ENCODE results near the gene KCP.

The KCP gene

DNA sequence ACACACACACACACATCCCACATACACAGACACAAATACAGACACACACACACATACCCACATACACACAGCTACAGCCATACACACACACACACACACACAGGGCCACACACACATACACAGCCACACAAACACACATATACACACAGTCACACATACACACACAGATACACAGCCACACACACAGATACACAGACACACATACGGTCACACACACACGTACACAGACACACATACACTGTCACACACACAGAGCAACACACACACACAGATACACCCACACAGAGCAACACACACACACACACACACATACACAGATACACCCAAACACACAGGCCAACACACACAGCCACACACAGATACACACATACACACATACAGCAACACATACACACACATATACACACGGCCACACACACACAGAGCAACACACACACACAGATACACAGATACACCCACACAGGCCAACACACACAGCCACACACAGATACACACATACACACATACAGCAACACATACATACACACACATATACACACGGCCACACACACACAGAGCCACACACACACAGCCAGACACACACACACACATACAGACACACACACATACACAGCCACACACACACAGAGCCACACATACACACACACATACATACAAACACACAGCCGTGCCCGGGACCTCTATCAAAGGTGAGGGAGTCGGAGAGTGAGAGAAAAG lies 22.3 kb downstream of the KCP start:
- TF ChIP-seq, protein P1, sequence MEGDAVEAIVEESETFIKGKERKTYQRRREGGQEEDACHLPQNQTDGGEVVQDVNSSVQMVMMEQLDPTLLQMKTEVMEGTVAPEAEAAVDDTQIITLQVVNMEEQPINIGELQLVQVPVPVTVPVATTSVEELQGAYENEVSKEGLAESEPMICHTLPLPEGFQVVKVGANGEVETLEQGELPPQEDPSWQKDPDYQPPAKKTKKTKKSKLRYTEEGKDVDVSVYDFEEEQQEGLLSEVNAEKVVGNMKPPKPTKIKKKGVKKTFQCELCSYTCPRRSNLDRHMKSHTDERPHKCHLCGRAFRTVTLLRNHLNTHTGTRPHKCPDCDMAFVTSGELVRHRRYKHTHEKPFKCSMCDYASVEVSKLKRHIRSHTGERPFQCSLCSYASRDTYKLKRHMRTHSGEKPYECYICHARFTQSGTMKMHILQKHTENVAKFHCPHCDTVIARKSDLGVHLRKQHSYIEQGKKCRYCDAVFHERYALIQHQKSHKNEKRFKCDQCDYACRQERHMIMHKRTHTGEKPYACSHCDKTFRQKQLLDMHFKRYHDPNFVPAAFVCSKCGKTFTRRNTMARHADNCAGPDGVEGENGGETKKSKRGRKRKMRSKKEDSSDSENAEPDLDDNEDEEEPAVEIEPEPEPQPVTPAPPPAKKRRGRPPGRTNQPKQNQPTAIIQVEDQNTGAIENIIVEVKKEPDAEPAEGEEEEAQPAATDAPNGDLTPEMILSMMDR (IDR thresholded peaks at IDR 0.05; ENCODE audit: poor library complexity, severe bottlenecking) = no peak
- peak; percentile 4 for DNase-seq (ENCODE audit: low spot score)

DNA sequence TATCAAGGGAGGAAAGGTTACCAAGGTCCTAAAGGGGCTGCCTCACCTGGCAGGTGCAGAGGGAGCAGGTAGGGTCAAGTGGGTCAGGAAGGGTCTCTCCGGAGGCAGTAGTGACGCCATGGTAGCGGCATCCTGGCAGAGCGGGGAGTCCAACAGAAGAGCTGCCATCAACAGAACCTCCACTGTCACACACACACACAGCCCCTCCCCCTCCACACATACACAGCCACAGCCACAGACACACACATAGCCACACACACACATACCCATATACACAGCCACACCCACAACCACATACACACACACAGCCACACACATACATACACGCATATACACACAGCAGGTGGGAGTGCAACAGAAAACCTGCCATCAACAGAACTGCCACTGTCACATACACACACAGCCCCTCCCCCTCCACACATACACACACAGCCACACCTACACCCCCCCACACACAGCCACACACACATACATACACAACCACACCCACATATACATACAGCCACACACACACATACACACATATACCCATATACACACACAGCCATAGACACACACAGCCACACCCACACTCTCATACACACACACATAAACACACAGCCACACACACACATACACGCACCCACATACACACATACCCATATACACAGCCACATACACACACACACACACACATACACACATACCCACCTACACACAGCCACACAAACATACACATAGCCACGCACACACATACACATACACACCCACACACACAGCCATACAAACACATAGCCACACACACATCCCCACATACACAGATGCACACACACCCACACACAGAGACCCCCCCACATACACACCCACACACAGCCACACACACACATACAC lies 23.1 kb downstream of the KCP start:
- Histone ChIP-seq H3K4me3 (ENCODE audit: severe bottlenecking) (no peak overlapping the region), H3K27ac (ENCODE audit: poor library complexity, severe bottlenecking) (no peak overlapping the region), H3K36me3 (ENCODE audit: low read depth) (no peaks in the 10 kb centered on the region), H3K4me1 (ENCODE audit: insufficient read depth, poor library complexity, severe bottlenecking) (peaks cover 19% of the 10 kb centered on the region), H3K27me3 (ENCODE audit: insufficient read depth, poor library complexity, severe bottlenecking) (no peaks in the 10 kb centered on the region), H3K9me3 (ENCODE audit: severe bottlenecking) (no peaks in the 10 kb centered on the region)
- DNase-seq (ENCODE audit: low spot score) (peak; percentile 37), ATAC-seq (ENCODE audit: low read depth) (no peak)
- TF ChIP-seq, protein P1 (IDR thresholded peaks at IDR 0.05; ENCODE audit: poor library complexity, severe bottlenecking) = no peak

More for the DNA sequence above, 22.3 kb downstream of the KCP start:
- no peak for ATAC-seq (ENCODE audit: low read depth)
- Histone ChIP-seq H3K9me3 (ENCODE audit: severe bottlenecking) (no peaks in the 10 kb centered on the region), H3K27ac (ENCODE audit: poor library complexity, severe bottlenecking) (peak overlapping the region; percentile 59), H3K4me1 (ENCODE audit: insufficient read depth, poor library complexity, severe bottlenecking) (peaks cover 26% of the 10 kb centered on the region), H3K27me3 (ENCODE audit: insufficient read depth, poor library complexity, severe bottlenecking) (no peaks in the 10 kb centered on the region), H3K36me3 (ENCODE audit: low read depth) (no peaks in the 10 kb centered on the region), H3K4me3 (ENCODE audit: severe bottlenecking) (no peak overlapping the region)

DNA sequence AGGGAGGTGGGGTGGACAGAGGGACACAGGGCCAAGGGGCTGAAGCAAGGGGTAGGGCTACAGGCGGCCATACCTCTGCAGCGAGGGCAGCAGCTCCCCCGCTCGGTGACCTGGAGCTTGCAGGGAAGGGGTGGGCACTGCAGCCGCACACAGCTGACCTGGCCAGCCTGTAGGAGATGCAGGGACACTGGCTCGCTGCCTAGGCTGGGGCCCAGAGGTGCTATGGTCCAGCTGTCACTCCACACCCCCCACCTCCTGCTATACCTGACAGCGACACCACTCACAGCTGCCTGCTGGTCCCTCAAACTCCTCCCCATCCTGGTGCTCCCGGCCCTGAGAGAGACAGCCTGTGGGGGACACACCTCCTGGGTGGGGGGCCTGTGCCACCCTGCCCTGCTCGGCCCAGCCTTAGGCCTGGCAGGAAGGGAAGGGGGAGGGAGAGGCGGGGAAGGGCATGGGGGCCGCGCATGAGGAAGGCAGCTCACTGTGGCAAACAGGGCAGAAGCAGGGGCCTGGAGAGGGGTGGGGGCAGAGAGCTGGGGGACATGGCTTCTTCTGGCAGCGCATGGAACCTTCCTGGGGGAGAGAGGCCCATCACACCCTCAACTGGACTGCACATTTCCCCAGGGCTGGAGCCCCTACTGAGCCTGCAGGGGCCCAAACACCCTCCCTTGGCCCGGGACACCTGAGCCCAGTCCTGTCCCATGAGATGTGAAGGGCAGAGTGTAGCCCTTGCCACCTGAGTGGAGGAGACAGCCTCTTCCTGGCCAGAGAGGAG lies 23.9 kb downstream of the KCP start:
- peak; percentile 45 for DNase-seq (ENCODE audit: low spot score)
- H3K4me1 ChIP-seq (ENCODE audit: insufficient read depth, poor library complexity, severe bottlenecking) = peaks cover 13% of the 10 kb centered on the region
- no peak overlapping the region for H3K4me3 ChIP-seq (ENCODE audit: severe bottlenecking)
- H3K9me3 ChIP-seq (ENCODE audit: severe bottlenecking) = no peaks in the 10 kb centered on the region
- H3K27me3 ChIP-seq (ENCODE audit: insufficient read depth, poor library complexity, severe bottlenecking) = no peaks in the 10 kb centered on the region
- no peak overlapping the region for H3K27ac ChIP-seq (ENCODE audit: poor library complexity, severe bottlenecking)
- TF ChIP-seq, protein P1 (IDR thresholded peaks at IDR 0.05; ENCODE audit: poor library complexity, severe bottlenecking) = no peak
- H3K36me3 ChIP-seq (ENCODE audit: low read depth) = no peaks in the 10 kb centered on the region
- no peak for ATAC-seq (ENCODE audit: low read depth)

DNA sequence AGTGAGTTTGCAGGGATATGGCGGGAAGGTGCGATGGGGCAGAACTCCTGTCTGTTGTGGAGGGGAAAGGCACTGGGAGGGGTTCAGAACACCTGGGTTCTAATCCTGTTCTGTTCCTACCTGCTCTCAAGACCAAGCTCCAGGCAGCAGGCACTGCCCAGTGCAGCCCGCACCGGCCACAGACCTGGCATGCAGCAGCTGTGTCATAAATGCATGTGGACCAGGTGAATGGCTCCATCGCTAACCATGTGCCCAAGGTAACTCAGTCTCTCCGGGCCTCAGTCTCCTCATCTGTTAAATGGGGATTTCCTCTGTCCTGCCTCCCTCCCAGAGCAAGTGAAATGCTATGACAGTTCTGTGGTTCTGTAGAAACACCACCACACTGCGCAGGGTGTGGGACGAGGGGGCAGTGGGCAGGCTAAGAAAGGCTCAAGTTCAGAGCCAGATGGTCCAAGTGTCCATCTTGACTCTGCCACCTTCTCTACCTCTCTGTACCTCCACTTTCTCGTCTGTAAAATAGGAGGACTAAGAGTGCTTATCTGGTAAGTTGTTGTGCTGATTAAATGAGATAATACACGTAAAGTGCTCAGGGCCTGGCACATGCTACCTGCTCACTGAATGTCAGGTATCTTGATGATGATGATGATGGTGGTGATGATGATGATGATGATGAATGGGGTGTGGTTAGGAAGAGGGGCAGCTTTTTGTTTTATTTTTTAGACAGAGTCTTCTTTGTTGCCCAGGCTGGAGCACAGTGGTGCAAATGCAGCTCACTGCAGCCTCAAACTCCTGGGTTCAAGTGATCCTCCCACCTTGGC lies 24.9 kb downstream of the KCP start:
- no peak for ATAC-seq (ENCODE audit: low read depth)
- H3K27ac ChIP-seq (ENCODE audit: poor library complexity, severe bottlenecking) = no peak overlapping the region
- peak; percentile 29 for DNase-seq (ENCODE audit: low spot score)
- TF ChIP-seq, protein P1 (IDR thresholded peaks at IDR 0.05; ENCODE audit: poor library complexity, severe bottlenecking) = no peak
- H3K9me3 ChIP-seq (ENCODE audit: severe bottlenecking) = no peaks in the 10 kb centered on the region
- H3K4me1 ChIP-seq (ENCODE audit: insufficient read depth, poor library complexity, severe bottlenecking) = peaks cover 12% of the 10 kb centered on the region
- no peak overlapping the region for H3K4me3 ChIP-seq (ENCODE audit: severe bottlenecking)
- no peaks in the 10 kb centered on the region for H3K36me3 ChIP-seq (ENCODE audit: low read depth)
- H3K27me3 ChIP-seq (ENCODE audit: insufficient read depth, poor library complexity, severe bottlenecking) = no peaks in the 10 kb centered on the region
